Loucy (cell line): ENCODE data around the gene POLRMT.

Experiments used
- EZH2phosphoT487 ChIP-seq: fragments of 200-600 bp; IDR thresholded peaks from 2 replicates; pipeline ENCODE4 v1.6.1; 2018; ENCODE audit warnings: antibody characterized with exemption, mild to moderate bottlenecking, moderate library complexity, borderline replicate concordance
- TF ChIP-seq, protein P1 (sequence below): fragments of 200-600 bp; sonication (generic); conservative IDR thresholded peaks from 2 replicates; pipeline ENCODE4 v1.5.1; 2014; ENCODE audit warnings: mild to moderate bottlenecking, antibody characterized with exemption, low read length

GRCh38 chr19:677601-678436 is 44.5 kb upstream of the POLRMT start:
- TF ChIP-seq, protein P1, sequence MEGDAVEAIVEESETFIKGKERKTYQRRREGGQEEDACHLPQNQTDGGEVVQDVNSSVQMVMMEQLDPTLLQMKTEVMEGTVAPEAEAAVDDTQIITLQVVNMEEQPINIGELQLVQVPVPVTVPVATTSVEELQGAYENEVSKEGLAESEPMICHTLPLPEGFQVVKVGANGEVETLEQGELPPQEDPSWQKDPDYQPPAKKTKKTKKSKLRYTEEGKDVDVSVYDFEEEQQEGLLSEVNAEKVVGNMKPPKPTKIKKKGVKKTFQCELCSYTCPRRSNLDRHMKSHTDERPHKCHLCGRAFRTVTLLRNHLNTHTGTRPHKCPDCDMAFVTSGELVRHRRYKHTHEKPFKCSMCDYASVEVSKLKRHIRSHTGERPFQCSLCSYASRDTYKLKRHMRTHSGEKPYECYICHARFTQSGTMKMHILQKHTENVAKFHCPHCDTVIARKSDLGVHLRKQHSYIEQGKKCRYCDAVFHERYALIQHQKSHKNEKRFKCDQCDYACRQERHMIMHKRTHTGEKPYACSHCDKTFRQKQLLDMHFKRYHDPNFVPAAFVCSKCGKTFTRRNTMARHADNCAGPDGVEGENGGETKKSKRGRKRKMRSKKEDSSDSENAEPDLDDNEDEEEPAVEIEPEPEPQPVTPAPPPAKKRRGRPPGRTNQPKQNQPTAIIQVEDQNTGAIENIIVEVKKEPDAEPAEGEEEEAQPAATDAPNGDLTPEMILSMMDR, result no peak
- TF ChIP-seq EZH2phosphoT487, result no peak
